GM23338 (cell line): ENCODE measurements around the gene VSTM2B.

Source experiments
- CTCF ChIP-seq, 2 experiments: fragments of 200-600 bp in 1 of 2; sonication (generic) in 1 of 2; conservative IDR thresholded peaks; 2 replicates each; pipeline versions ENCODE4 v1.5.1 to v1.6.1; 2016 to 2017; ENCODE audit warnings: antibody characterized with exemption in 2 of 2, low read depth in 2 of 2, mild to moderate bottlenecking in 2 of 2, moderate library complexity in 1 of 2
- EZH2 ChIP-seq: fragments of 200-600 bp; sonication (generic); IDR thresholded peaks from one replicate; pipeline ENCODE4 v1.8.0; 2017; ENCODE audit warnings: antibody characterized with exemption, mild to moderate bottlenecking, low read depth; ENCODE audit not compliant: unreplicated experiment
- REST ChIP-seq: IDR thresholded peaks from one replicate; pipeline ENCODE4 v1.6.1; 2018; ENCODE audit warnings: antibody characterized with exemption; ENCODE audit not compliant: unreplicated experiment
- TF ChIP-seq, protein P1 (sequence below): fragments of 250-450 bp; sonication (Bioruptor Pico); IDR thresholded peaks from 2 replicates; pipeline ENCODE4 v1.5.0; 2020; ENCODE audit warnings: mild to moderate bottlenecking, moderate library complexity
- TF ChIP-seq, protein P2 (sequence below): IDR thresholded peaks from 2 replicates; pipeline ENCODE4 v1.6.1; 2016; ENCODE audit warnings: antibody characterized with exemption

- TF ChIP-seq CTCF (conservative IDR thresholded peaks at IDR 0.05; ENCODE audit: low read depth in 2 of 2) (no peak), REST (no peak), EZH2 (no peak)
- TF ChIP-seq, protein P1, sequence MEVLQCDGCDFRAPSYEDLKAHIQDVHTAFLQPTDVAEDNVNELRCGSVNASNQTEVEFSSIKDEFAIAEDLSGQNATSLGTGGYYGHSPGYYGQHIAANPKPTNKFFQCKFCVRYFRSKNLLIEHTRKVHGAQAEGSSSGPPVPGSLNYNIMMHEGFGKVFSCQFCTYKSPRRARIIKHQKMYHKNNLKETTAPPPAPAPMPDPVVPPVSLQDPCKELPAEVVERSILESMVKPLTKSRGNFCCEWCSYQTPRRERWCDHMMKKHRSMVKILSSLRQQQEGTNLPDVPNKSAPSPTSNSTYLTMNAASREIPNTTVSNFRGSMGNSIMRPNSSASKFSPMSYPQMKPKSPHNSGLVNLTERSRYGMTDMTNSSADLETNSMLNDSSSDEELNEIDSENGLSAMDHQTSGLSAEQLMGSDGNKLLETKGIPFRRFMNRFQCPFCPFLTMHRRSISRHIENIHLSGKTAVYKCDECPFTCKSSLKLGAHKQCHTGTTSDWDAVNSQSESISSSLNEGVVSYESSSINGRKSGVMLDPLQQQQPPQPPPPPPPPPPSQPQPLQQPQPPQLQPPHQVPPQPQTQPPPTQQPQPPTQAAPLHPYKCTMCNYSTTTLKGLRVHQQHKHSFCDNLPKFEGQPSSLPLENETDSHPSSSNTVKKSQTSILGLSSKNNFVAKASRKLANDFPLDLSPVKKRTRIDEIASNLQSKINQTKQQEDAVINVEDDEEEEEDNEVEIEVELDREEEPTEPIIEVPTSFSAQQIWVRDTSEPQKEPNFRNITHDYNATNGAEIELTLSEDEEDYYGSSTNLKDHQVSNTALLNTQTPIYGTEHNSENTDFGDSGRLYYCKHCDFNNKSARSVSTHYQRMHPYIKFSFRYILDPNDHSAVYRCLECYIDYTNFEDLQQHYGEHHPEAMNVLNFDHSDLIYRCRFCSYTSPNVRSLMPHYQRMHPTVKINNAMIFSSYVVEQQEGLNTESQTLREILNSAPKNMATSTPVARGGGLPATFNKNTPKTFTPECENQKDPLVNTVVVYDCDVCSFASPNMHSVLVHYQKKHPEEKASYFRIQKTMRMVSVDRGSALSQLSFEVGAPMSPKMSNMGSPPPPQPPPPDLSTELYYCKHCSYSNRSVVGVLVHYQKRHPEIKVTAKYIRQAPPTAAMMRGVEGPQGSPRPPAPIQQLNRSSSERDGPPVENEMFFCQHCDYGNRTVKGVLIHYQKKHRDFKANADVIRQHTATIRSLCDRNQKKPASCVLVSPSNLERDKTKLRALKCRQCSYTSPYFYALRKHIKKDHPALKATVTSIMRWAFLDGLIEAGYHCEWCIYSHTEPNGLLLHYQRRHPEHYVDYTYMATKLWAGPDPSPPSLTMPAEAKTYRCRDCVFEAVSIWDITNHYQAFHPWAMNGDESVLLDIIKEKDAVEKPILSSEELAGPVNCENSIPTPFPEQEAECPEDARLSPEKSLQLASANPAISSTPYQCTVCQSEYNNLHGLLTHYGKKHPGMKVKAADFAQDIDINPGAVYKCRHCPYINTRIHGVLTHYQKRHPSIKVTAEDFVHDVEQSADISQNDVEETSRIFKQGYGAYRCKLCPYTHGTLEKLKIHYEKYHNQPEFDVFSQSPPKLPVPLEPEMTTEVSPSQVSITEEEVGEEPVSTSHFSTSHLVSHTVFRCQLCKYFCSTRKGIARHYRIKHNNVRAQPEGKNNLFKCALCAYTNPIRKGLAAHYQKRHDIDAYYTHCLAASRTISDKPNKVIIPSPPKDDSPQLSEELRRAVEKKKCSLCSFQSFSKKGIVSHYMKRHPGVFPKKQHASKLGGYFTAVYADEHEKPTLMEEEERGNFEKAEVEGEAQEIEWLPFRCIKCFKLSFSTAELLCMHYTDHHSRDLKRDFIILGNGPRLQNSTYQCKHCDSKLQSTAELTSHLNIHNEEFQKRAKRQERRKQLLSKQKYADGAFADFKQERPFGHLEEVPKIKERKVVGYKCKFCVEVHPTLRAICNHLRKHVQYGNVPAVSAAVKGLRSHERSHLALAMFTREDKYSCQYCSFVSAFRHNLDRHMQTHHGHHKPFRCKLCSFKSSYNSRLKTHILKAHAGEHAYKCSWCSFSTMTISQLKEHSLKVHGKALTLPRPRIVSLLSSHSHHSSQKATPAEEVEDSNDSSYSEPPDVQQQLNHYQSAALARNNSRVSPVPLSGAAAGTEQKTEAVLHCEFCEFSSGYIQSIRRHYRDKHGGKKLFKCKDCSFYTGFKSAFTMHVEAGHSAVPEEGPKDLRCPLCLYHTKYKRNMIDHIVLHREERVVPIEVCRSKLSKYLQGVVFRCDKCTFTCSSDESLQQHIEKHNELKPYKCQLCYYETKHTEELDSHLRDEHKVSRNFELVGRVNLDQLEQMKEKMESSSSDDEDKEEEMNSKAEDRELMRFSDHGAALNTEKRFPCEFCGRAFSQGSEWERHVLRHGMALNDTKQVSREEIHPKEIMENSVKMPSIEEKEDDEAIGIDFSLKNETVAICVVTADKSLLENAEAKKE: no peak
- TF ChIP-seq, protein P2, sequence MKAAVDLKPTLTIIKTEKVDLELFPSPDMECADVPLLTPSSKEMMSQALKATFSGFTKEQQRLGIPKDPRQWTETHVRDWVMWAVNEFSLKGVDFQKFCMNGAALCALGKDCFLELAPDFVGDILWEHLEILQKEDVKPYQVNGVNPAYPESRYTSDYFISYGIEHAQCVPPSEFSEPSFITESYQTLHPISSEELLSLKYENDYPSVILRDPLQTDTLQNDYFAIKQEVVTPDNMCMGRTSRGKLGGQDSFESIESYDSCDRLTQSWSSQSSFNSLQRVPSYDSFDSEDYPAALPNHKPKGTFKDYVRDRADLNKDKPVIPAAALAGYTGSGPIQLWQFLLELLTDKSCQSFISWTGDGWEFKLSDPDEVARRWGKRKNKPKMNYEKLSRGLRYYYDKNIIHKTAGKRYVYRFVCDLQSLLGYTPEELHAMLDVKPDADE: no peak
Measured at GRCh38 chr19:29521291-29522075, 4.3 kb upstream of the VSTM2B start.
